ENCODE data around the gene SLC4A2.
"Not testable (repeated sequence)": the region's sequence is repeated elsewhere in the genome, so short reads cannot be mapped to it uniquely, and the experiment has no call there.

Gene SLC4A2

GRCh38 chr7:151059367-151060112, at the start of gene SLC4A2:
SLC4A2 (plus strand) TSS chr7:151059589; CDS start chr7:151061988, 2,399 bp downstream.
- peak; percentile 58 for DNase-seq (ENCODE audit: low spot score)

GRCh38 chr7:151010037-151010306, 49.4 kb upstream of the SLC4A2 start:
- no peak for DNase-seq (ENCODE audit: low spot score)

- DNase-seq (ENCODE audit: low spot score), result peak; percentile 52
Measured at GRCh38 chr7:151010307-151011096, 48.9 kb upstream of the SLC4A2 start.

GRCh38 chr7:151011097-151011409, 48.3 kb upstream of the SLC4A2 start:
- DNase-seq (ENCODE audit: low spot score), result no peak

GRCh38 chr7:151011616-151012015, 47.8 kb upstream of the SLC4A2 start:
- not testable (repeated sequence) for DNase-seq (ENCODE audit: low spot score)

GRCh38 chr7:151012031-151012692, 47.2 kb upstream of the SLC4A2 start:
- DNase-seq (ENCODE audit: low spot score), result no peak

- no peak for DNase-seq (ENCODE audit: low spot score)
Measured at GRCh38 chr7:151012911-151013347, 46.5 kb upstream of the SLC4A2 start.

- no peak for DNase-seq (ENCODE audit: low spot score)
Measured at GRCh38 chr7:151013356-151013732, 46.0 kb upstream of the SLC4A2 start.

GRCh38 chr7:151013733-151014497, 45.5 kb upstream of the SLC4A2 start:
- peak; percentile 93 for DNase-seq (ENCODE audit: low spot score)

- DNase-seq (ENCODE audit: low spot score), result peak; percentile 58
Measured at GRCh38 chr7:151014950-151015349, 44.4 kb upstream of the SLC4A2 start.

- DNase-seq (ENCODE audit: low spot score), result no peak
Measured at GRCh38 chr7:151015967-151016366, 43.4 kb upstream of the SLC4A2 start.

GRCh38 chr7:151016505-151016904, 42.9 kb upstream of the SLC4A2 start:
- no peak for DNase-seq (ENCODE audit: low spot score)

GRCh38 chr7:151016942-151017341, 42.4 kb upstream of the SLC4A2 start:
- no peak for DNase-seq (ENCODE audit: low spot score)

GRCh38 chr7:151017370-151017952, 41.9 kb upstream of the SLC4A2 start:
- no peak for DNase-seq (ENCODE audit: low spot score)

GRCh38 chr7:151017953-151018420, 41.4 kb upstream of the SLC4A2 start:
- peak; percentile 76 for DNase-seq (ENCODE audit: low spot score)

- DNase-seq (ENCODE audit: low spot score), result no peak
Measured at GRCh38 chr7:151018421-151019129, 40.8 kb upstream of the SLC4A2 start.

GRCh38 chr7:151019130-151019447, 40.3 kb upstream of the SLC4A2 start:
- DNase-seq (ENCODE audit: low spot score), result no peak

- no peak for DNase-seq (ENCODE audit: low spot score)
Measured at GRCh38 chr7:151020231-151020630, 39.2 kb upstream of the SLC4A2 start.

GRCh38 chr7:151023232-151023631, 36.2 kb upstream of the SLC4A2 start:
- DNase-seq (ENCODE audit: low spot score), result no peak

GRCh38 chr7:151024435-151025056, 34.8 kb upstream of the SLC4A2 start, which contains the start of gene ATG9B:
ATG9B (minus strand) TSS chr7:151024494; CDS start chr7:151024423, 71 bp downstream.
- DNase-seq (ENCODE audit: low spot score), result no peak

Measured in CD4-positive, alpha-beta T cell treated with Interleukin-6 at 100 ng/mL for 8 hours (primary cell).